Measurements from ENCODE around the gene SULT2B1. TPM values are rescaled to one million over a fixed set of nuclear protein-coding genes. Genes with fewer than 3 reads are reported as not detected.

SULT2B1 gene
- total RNA-seq, 2 experiments from 2014 or later = not detected

DNA sequence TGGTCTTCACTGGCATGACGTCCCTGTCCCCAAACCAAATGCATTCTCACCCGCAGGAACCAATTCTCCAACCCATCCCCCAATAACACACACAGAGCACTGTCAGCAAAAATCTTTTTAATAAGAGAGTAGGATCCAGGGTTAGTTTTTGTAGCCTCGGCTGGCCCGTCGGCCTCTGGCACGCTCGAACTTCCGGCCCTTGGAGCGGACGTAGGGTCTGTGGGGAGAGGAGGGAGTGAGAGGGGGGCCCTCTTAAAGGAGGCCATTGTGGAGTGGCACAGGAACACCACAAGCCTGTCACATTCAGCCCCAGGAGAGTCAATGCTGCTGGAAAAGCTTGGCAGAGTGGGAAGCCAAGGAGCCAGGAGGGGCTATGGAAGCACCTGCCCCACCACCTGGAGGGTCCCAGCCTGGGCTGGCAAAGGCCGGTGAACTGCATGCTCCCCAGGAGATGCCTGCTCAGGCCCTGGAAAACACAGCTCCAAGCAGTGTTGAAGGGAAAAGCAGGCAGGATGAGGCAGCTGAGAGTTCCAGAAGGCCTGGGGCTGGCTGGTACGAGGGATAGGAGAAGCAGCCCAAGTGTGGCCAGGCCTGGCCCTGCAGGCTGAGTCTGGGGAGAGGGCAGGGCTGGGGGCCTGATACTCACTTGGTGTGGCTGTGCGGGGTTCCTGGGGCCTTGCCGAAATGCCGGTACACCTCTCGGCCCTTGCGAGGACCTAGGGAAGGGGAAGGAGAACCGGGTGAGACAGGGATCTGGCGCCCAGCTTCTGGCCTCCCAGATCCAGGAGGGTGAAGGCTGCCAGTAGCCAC is 63.5 kb downstream of the SULT2B1 start:
- peaks cover 43% of the 10 kb centered on the region for H3K4me1 Mint-ChIP-seq (ENCODE audit: low read depth)
- H3K27me3 ChIP-seq (ENCODE audit: control insufficient read depth in 1 of 2, insufficient read depth in 2 of 2, low read length in 2 of 2) = no peaks in the 10 kb centered on the region
- ATAC-seq (ENCODE audit: poor library complexity) = no peak
- peaks cover 53% of the 10 kb centered on the region for H3K36me3 Mint-ChIP-seq (ENCODE audit: low read depth)
- ChIA-PET POLR2A (no interaction called here), CTCF (no interaction called here)
- TF ChIP-seq, protein P1, sequence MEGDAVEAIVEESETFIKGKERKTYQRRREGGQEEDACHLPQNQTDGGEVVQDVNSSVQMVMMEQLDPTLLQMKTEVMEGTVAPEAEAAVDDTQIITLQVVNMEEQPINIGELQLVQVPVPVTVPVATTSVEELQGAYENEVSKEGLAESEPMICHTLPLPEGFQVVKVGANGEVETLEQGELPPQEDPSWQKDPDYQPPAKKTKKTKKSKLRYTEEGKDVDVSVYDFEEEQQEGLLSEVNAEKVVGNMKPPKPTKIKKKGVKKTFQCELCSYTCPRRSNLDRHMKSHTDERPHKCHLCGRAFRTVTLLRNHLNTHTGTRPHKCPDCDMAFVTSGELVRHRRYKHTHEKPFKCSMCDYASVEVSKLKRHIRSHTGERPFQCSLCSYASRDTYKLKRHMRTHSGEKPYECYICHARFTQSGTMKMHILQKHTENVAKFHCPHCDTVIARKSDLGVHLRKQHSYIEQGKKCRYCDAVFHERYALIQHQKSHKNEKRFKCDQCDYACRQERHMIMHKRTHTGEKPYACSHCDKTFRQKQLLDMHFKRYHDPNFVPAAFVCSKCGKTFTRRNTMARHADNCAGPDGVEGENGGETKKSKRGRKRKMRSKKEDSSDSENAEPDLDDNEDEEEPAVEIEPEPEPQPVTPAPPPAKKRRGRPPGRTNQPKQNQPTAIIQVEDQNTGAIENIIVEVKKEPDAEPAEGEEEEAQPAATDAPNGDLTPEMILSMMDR (IDR thresholded peaks at IDR 0.05) = no peak
- no peaks in the 10 kb centered on the region for H3K9me3 Mint-ChIP-seq
- no peak overlapping the region for H3K27ac Mint-ChIP-seq
- H3K9me3 ChIP-seq (ENCODE audit: control insufficient read depth in 1 of 2, insufficient read depth in 1 of 2, low read length in 2 of 2) = no peaks in the 10 kb centered on the region
- intact Hi-C loops (cut with DNase I, micrococcal nuclease) = loop anchor here in 1 of 2 experiments (5.0 kb wide), 1 partner anchor 283 kb away; no protein-coding TSS in a partner anchor
- H3K27ac ChIP-seq (ENCODE audit: low read depth in 1 of 2, low read length in 2 of 2) = no peak overlapping the region
- H3K36me3 ChIP-seq (ENCODE audit: insufficient read depth, low read length) = peaks cover 34% of the 10 kb centered on the region
- peaks cover 46% of the 10 kb centered on the region for H3K4me1 ChIP-seq (ENCODE audit: insufficient read depth, low read length)
- no peaks in the 10 kb centered on the region for H3K27me3 Mint-ChIP-seq
- H3K4me3 Mint-ChIP-seq = peak overlapping the region; percentile 98
- DNase-seq = no peak
- H3K4me3 ChIP-seq (ENCODE audit: low read length) = no peak overlapping the region

DNA sequence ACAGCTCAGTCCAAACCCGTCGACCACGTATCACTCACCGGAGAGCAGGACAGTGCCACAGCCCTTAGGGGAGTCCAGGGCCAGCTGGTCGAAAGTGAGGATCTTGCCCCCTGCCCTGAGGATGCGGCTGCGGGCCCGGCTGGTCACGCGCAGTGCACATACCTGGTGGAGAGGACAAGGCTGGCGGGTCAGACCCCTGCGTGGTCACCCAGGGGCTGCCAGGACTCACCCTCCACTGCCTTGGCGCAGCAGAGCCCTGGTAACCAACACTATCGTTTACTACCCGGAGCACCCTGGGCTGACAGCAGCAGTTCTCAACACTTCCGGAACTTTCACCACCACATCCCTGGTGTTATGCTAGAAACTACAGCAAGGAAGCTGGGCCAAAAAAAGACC is 64.1 kb downstream of the SULT2B1 start:
- Histone ChIP-seq H3K27ac (ENCODE audit: low read depth in 1 of 2, low read length in 2 of 2) (no peak overlapping the region), H3K36me3 (ENCODE audit: insufficient read depth, low read length) (peaks cover 34% of the 10 kb centered on the region), H3K4me1 (ENCODE audit: insufficient read depth, low read length) (peaks cover 46% of the 10 kb centered on the region), H3K4me3 (ENCODE audit: low read length) (no peak overlapping the region), H3K9me3 (ENCODE audit: control insufficient read depth in 1 of 2, insufficient read depth in 1 of 2, low read length in 2 of 2) (no peaks in the 10 kb centered on the region), H3K27me3 (ENCODE audit: control insufficient read depth in 1 of 2, insufficient read depth in 2 of 2, low read length in 2 of 2) (no peaks in the 10 kb centered on the region)
- peaks cover 53% of the 10 kb centered on the region for H3K36me3 Mint-ChIP-seq (ENCODE audit: low read depth)
- TF ChIP-seq, protein P1 (IDR thresholded peaks at IDR 0.05) = no peak
- POLR2A ChIA-PET = interaction anchor here (0.7 to 3.7 kb wide), 2 partner anchors 21 to 30 kb away, joined by 3 to 39 read pairs; partner anchors contain the start of genes CA11 and DBP
- H3K9me3 Mint-ChIP-seq = no peaks in the 10 kb centered on the region
- CTCF ChIA-PET = interaction anchor here (1.1 kb wide), 1 partner anchor 27 kb away, joined by 4 read pairs; no protein-coding TSS in a partner anchor
- intact Hi-C loops (cut with DNase I, micrococcal nuclease) = loop anchor here in 1 of 2 experiments (5.0 kb wide), 1 partner anchor 284 kb away; no protein-coding TSS in a partner anchor
- peak overlapping the region; percentile 97 for H3K27ac Mint-ChIP-seq
- ATAC-seq (ENCODE audit: poor library complexity) = no peak
- peak overlapping the region; percentile 98 for H3K4me3 Mint-ChIP-seq
- DNase-seq = peak in 2 of 14 experiments; percentile 45 to 52
- H3K4me1 Mint-ChIP-seq (ENCODE audit: low read depth) = peaks cover 43% of the 10 kb centered on the region
- no peaks in the 10 kb centered on the region for H3K27me3 Mint-ChIP-seq

DNA sequence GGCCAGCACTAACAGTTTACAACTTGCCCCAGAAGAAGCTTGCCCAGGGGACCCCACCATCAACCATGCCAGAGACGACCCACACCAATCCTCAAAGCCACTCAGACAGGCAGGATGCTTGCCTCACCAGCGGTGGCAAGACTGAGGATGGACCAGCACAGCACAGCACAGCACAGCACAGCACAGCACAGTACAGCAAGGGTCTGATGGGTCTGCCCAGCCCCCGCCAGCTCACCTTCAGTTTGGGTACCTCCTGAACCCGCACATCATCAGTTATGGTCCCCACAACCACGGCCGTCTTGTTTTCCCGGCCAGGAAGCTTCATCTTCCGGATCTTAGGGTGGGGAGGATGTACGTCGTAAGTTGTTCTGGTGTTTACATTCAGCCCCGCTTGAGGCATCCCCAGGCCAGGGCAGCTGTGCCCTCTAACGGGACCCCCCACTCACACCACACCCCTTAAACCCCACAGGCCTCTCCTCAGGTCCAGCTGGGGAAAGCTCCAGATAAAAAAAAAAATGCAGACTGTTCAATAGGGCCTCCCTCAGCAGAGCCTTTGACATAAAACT is 64.6 kb downstream of the SULT2B1 start:
- no peaks in the 10 kb centered on the region for H3K9me3 Mint-ChIP-seq
- ChIA-PET CTCF (interaction anchor here (1.1 kb wide), 1 partner anchor 28 kb away, joined by 4 read pairs; no protein-coding TSS in a partner anchor), POLR2A (interaction anchor here (0.7 to 3.9 kb wide), 3 partner anchors 17 to 30 kb away, joined by 3 to 45 read pairs (median 39); partner anchors contain the start of genes CA11 and DBP)
- Histone ChIP-seq H3K4me3 (ENCODE audit: low read length) (no peak overlapping the region), H3K36me3 (ENCODE audit: insufficient read depth, low read length) (peaks cover 34% of the 10 kb centered on the region), H3K27ac (ENCODE audit: low read depth in 1 of 2, low read length in 2 of 2) (no peak overlapping the region), H3K27me3 (ENCODE audit: control insufficient read depth in 1 of 2, insufficient read depth in 2 of 2, low read length in 2 of 2) (no peaks in the 10 kb centered on the region), H3K4me1 (ENCODE audit: insufficient read depth, low read length) (peaks cover 50% of the 10 kb centered on the region), H3K9me3 (ENCODE audit: control insufficient read depth in 1 of 2, insufficient read depth in 1 of 2, low read length in 2 of 2) (no peaks in the 10 kb centered on the region)
- intact Hi-C loops (cut with DNase I, micrococcal nuclease) = loop anchor here in 1 of 2 experiments (5.0 kb wide), 1 partner anchor 284 kb away; no protein-coding TSS in a partner anchor
- peak overlapping the region; percentile 98 for H3K4me3 Mint-ChIP-seq
- peaks cover 56% of the 10 kb centered on the region for H3K36me3 Mint-ChIP-seq (ENCODE audit: low read depth)
- peaks cover 43% of the 10 kb centered on the region for H3K4me1 Mint-ChIP-seq (ENCODE audit: low read depth)
- ATAC-seq (ENCODE audit: poor library complexity) (no peak), DNase-seq (peak in 2 of 14 experiments; percentile 44)
- no peaks in the 10 kb centered on the region for H3K27me3 Mint-ChIP-seq
- peak overlapping the region; percentile 97 for H3K27ac Mint-ChIP-seq
- TF ChIP-seq, protein P1 (IDR thresholded peaks at IDR 0.05) = no peak
